Measurements from ENCODE around the gene KIRREL2.

DNA sequence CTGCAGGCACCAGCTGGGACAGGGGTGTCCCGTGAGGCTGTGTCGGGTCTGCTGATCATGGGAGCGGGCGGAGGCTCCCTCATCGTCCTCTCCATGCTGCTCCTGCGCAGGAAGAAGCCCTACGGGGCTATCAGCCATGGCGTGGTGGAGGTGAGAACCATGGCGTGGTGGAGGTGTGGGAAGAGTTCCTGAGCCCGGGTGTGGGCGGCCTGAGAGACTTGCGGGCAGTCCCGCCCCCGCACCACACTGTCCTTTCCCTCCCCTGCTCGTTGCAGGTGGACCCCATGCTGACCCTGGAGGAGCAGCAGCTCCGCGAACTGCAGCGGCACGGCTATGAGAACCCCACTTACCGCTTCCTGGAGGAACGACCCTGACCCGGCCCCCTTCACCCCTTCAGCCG is 22.4 kb downstream of the KIRREL2 start:
- TF ChIP-seq, protein P1, sequence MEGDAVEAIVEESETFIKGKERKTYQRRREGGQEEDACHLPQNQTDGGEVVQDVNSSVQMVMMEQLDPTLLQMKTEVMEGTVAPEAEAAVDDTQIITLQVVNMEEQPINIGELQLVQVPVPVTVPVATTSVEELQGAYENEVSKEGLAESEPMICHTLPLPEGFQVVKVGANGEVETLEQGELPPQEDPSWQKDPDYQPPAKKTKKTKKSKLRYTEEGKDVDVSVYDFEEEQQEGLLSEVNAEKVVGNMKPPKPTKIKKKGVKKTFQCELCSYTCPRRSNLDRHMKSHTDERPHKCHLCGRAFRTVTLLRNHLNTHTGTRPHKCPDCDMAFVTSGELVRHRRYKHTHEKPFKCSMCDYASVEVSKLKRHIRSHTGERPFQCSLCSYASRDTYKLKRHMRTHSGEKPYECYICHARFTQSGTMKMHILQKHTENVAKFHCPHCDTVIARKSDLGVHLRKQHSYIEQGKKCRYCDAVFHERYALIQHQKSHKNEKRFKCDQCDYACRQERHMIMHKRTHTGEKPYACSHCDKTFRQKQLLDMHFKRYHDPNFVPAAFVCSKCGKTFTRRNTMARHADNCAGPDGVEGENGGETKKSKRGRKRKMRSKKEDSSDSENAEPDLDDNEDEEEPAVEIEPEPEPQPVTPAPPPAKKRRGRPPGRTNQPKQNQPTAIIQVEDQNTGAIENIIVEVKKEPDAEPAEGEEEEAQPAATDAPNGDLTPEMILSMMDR (IDR thresholded peaks at IDR 0.05; ENCODE audit: low read depth, low read length) = no peak
- no peak for TF ChIP-seq EZH2phosphoT487 (IDR thresholded peaks at IDR 0.05; ENCODE audit: low read depth)
